Natural killer cell (primary cell): ENCODE data around the gene AREL1. TPM values are rescaled to one million over a fixed set of nuclear protein-coding genes. Genes with fewer than 3 reads are reported as not detected.

Experiments used
- ATAC-seq, 3 donors: fragments of 150-1000 bp in 2 of 3; fragments of 200-7000 bp in 1 of 3; cut with Tn5 transposase; 1 replicate in 1 of 3; 2 replicates in 2 of 3; pipeline ENCODE4 v1.10.0; 2021; ENCODE audit warnings: mild to moderate bottlenecking in 2 of 3, moderate library complexity in 2 of 3
- DNase-seq, 2 donors: peaks; one replicate each; pipeline versions ENCODE4 v3.0.0 to v3.0.0-alpha.2; 2013 to 2021; ENCODE audit warnings: mixed read lengths in 1 of 2
- H3K27ac ChIP-seq: one replicate; pipeline ENCODE4 v1.5.1; 2013; ENCODE audit warnings: mild to moderate bottlenecking, low read length
- H3K27me3 ChIP-seq: one replicate; pipeline ENCODE4 v1.6.1; 2013; ENCODE audit warnings: low read length; ENCODE audit not compliant: control insufficient read depth, insufficient read depth
- H3K36me3 ChIP-seq: one replicate; pipeline ENCODE4 v1.6.1; 2013; ENCODE audit warnings: low read length; ENCODE audit not compliant: control insufficient read depth, insufficient read depth
- H3K4me1 ChIP-seq: one replicate; pipeline ENCODE4 v1.6.1; 2013; ENCODE audit warnings: low read length; ENCODE audit not compliant: control insufficient read depth, insufficient read depth
- H3K4me3 ChIP-seq: one replicate; pipeline ENCODE4 v1.5.1; 2013; ENCODE audit warnings: low read length
- H3K9me3 ChIP-seq: one replicate; pipeline ENCODE4 v1.6.1; 2013; ENCODE audit warnings: low read length; ENCODE audit not compliant: control insufficient read depth, insufficient read depth
- H3K27ac Mint-ChIP-seq, 2 donors: one replicate each; pipeline ENCODE4 v1.8.0; 2022; ENCODE audit warnings: mild to moderate bottlenecking in 2 of 2, mixed read lengths in 2 of 2, moderate library complexity in 1 of 2
- H3K27me3 Mint-ChIP-seq, 2 donors: one replicate each; pipeline ENCODE4 v1.8.0; 2022; ENCODE audit warnings: low read depth in 2 of 2, mixed read lengths in 2 of 2
- H3K36me3 Mint-ChIP-seq: one replicate; pipeline ENCODE4 v1.8.0; 2022; ENCODE audit warnings: mixed read lengths
- H3K4me1 Mint-ChIP-seq, 2 donors: one replicate each; pipeline ENCODE4 v1.8.0; 2022; ENCODE audit warnings: mixed read lengths in 2 of 2
- H3K4me3 Mint-ChIP-seq: one replicate; pipeline ENCODE4 v1.8.0; 2022; ENCODE audit warnings: mild to moderate bottlenecking, moderate library complexity, mixed read lengths
- H3K9me3 Mint-ChIP-seq, 2 donors: one replicate each; pipeline ENCODE4 v1.8.0; 2022; ENCODE audit warnings: mixed read lengths in 2 of 2
- WGBS: methylation state at CpG from one replicate; pipeline ENCODE4 v1.1.7; 2013; ENCODE audit warnings: missing lambda C conversion rate; ENCODE audit not compliant: insufficient coverage; 5-methylcytosine and 5-hydroxymethylcytosine counted together
- intact Hi-C: fragments of 100-400 bp; cut with micrococcal nuclease; formaldehyde crosslinking; loops from one replicate; pipeline ENCODE4 v1.14.2; 2022
- total RNA-seq, 4 donors: library from RNA; stranded (reverse); fragments of 120-200 nt in 1 of 4; gene quantifications; one replicate each; pipeline versions ENCODE4 v1.2.3 to v1.2.4, GENCODE V29; 2013 to 2022
- TF ChIP-seq, protein P1 (sequence below): fragments of 200-600 bp; IDR thresholded peaks from one replicate; pipeline ENCODE4 v1.8.0; 2022; ENCODE audit warnings: antibody characterized with exemption

The AREL1 gene
- total RNA-seq, 3 donors from 2014 or later (not counting 1 experiment from before 2014, with no cell fraction given), result 65.9 to 83.0 (median 82.3) TPM

DNA sequence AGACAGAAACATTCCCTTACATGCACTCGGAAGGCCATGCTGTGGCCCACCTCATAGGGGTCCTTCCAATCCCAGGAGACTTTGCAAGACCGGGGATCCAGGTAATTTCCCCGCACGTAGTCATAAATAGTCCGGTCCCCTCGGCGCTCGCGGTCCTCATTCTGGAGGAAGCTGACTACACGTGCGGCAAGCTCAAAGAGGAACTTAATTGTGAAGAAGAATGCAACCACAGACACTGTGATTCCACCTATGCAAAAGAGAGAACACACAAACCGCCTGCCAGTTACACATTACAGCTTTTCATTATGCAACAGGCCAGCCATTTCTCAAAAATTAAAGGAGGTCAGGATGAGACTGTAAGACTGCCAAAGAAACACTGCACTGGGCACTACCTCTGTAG lies 28.4 kb downstream of the AREL1 start:
- peak in 1 of 2 donors; percentile 23 for DNase-seq
- Histone ChIP-seq H3K9me3 (no peaks in the 10 kb centered on the region), H3K27me3 (no peaks in the 10 kb centered on the region), H3K36me3 (peaks cover 40% of the 10 kb centered on the region), H3K27ac (no peak overlapping the region), H3K4me1 (peaks cover 6% of the 10 kb centered on the region), H3K4me3 (no peak overlapping the region)
- ATAC-seq, result peak; percentile 50 to 70 (median 58)
- intact Hi-C loops, result no loop called here
- 42% methylated on average over 12 of the region's 12 CpGs for WGBS
- TF ChIP-seq, protein P1, sequence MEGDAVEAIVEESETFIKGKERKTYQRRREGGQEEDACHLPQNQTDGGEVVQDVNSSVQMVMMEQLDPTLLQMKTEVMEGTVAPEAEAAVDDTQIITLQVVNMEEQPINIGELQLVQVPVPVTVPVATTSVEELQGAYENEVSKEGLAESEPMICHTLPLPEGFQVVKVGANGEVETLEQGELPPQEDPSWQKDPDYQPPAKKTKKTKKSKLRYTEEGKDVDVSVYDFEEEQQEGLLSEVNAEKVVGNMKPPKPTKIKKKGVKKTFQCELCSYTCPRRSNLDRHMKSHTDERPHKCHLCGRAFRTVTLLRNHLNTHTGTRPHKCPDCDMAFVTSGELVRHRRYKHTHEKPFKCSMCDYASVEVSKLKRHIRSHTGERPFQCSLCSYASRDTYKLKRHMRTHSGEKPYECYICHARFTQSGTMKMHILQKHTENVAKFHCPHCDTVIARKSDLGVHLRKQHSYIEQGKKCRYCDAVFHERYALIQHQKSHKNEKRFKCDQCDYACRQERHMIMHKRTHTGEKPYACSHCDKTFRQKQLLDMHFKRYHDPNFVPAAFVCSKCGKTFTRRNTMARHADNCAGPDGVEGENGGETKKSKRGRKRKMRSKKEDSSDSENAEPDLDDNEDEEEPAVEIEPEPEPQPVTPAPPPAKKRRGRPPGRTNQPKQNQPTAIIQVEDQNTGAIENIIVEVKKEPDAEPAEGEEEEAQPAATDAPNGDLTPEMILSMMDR, result no peak
- H3K27ac Mint-ChIP-seq, result peak overlapping the region; percentile 8 to 57
- H3K27me3 Mint-ChIP-seq, result no peaks in the 10 kb centered on the region
- H3K4me1 Mint-ChIP-seq, result peaks cover 26 to 29% of the 10 kb centered on the region in 2 donors
- peaks cover 21% of the 10 kb centered on the region for H3K36me3 Mint-ChIP-seq
- H3K4me3 Mint-ChIP-seq, result peak overlapping the region; percentile 11
- H3K9me3 Mint-ChIP-seq, result no peaks in the 10 kb centered on the region

DNA sequence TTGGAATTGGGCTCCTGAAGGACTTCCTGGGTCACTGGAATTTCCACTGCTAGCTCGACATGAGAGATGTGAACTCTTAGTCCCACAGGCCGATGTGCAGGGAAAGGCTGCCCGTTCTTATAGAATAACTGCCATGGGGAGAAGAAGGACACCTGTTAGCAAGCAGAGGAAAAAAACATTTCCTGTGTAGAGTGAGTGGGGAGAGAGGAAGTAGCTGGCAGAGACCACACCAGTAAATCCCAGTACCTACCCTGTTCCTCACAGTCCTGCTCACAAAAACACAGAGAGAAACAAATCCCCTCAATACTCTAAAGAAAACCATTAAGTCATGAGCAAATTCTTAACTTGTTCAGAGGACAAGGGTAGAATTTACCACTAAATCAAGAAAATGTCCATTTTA lies 29.5 kb downstream of the AREL1 start:
- peaks cover 25 to 26% of the 10 kb centered on the region in 2 donors for H3K4me1 Mint-ChIP-seq
- no peaks in the 10 kb centered on the region for H3K27me3 Mint-ChIP-seq
- Histone ChIP-seq H3K36me3 (peaks cover 38% of the 10 kb centered on the region), H3K4me1 (peaks cover 6% of the 10 kb centered on the region), H3K9me3 (no peaks in the 10 kb centered on the region), H3K4me3 (no peak overlapping the region), H3K27me3 (no peaks in the 10 kb centered on the region), H3K27ac (no peak overlapping the region)
- DNase-seq, result no peak
- H3K9me3 Mint-ChIP-seq, result no peaks in the 10 kb centered on the region
- 37% methylated on average over 3 of the region's 3 CpGs for WGBS
- intact Hi-C loops, result no loop called here
- TF ChIP-seq, protein P1, result no peak
- H3K27ac Mint-ChIP-seq, result peak overlapping the region; percentile 8 to 57
- H3K4me3 Mint-ChIP-seq, result no peak overlapping the region
- ATAC-seq, result no peak
- peaks cover 15% of the 10 kb centered on the region for H3K36me3 Mint-ChIP-seq

DNA sequence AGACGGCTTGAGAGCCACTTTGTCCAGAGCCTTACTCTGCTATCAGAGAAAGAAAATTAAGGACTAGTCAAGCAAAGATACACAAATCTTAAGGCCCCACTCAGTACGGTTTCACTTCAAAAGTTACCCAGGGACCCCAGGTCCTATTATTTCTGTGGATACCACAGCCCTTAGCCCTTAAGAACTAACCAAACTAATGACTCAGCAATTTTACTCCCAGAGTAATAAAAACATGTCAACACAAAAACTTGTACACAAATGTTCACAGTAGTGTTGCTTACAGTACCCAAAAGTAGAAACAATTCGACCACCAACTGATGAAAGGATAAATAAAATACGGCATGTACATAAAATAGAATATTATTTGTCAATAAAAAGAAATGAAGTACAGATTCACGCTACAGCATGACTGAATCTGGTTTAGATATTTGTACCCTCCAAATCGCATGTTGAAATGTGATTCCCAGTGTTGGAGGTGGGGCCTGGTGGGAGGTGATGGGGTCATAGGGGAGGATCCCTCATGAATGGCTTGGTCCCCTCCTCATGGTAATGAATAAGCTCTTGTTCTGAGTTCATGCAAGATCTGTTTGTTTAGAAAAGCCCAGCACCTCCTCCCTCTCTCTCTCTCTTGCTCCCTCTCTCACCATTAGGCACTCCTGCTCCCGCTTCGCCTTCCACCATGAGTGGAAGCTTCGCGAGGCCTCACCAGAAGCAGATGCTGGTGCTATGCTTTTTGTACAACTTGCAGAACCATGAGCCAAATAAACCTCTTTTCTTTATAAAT lies 30.5 kb downstream of the AREL1 start:
- Histone ChIP-seq H3K27me3 (no peaks in the 10 kb centered on the region), H3K36me3 (peaks cover 34% of the 10 kb centered on the region), H3K9me3 (no peaks in the 10 kb centered on the region), H3K27ac (no peak overlapping the region), H3K4me1 (peaks cover 6% of the 10 kb centered on the region), H3K4me3 (no peak overlapping the region)
- TF ChIP-seq, protein P1, result no peak
- DNase-seq (no peak), ATAC-seq (no peak)
- Mint-ChIP-seq H3K36me3 (peaks cover 15% of the 10 kb centered on the region), H3K4me3 (no peak overlapping the region), H3K9me3 (no peaks in the 10 kb centered on the region), H3K27me3 (no peaks in the 10 kb centered on the region), H3K27ac (peak overlapping the region; percentile 8 to 57), H3K4me1 (peaks cover 25 to 26% of the 10 kb centered on the region in 2 donors)
- intact Hi-C loops, result no loop called here
- WGBS, result 97% methylated on average over 10 of the region's 10 CpGs

DNA sequence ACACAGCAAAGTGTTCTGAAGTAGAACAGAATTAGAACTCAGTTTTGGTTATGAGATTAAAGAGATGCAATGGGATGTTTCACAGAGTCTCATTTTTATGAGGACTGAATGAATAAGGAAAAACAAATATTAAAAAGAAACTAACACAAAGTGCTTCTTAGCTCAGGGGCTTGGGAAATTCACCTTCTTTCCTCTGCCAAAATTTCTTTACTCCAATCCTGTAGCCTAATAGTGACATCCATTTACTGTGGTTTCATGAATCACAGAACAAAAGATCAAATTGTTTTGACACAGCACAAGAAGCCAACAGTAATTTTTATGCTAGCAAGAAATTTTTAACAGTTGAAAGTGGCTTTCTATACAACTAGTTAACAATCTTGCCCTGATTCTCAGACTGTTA lies 37.7 kb downstream of the AREL1 start:
- Histone ChIP-seq H3K27ac (no peak overlapping the region), H3K4me3 (no peak overlapping the region), H3K36me3 (peaks cover 58% of the 10 kb centered on the region), H3K27me3 (no peaks in the 10 kb centered on the region), H3K9me3 (no peaks in the 10 kb centered on the region), H3K4me1 (no peaks in the 10 kb centered on the region)
- H3K27me3 Mint-ChIP-seq, result no peaks in the 10 kb centered on the region
- H3K27ac Mint-ChIP-seq, result no peak overlapping the region
- intact Hi-C loops, result no loop called here
- H3K36me3 Mint-ChIP-seq, result peaks cover 36% of the 10 kb centered on the region
- TF ChIP-seq, protein P1, result no peak
- H3K4me1 Mint-ChIP-seq, result no peaks in the 10 kb centered on the region
- H3K9me3 Mint-ChIP-seq, result no peaks in the 10 kb centered on the region
- DNase-seq, result no peak
- H3K4me3 Mint-ChIP-seq, result no peak overlapping the region
- no peak for ATAC-seq
